Suprapubic skin (tissue), 4 donors: Measurements from ENCODE around the gene USP11. TPM values are rescaled to one million over a fixed set of nuclear protein-coding genes. Genes with fewer than 3 reads are reported as not detected.

Experiments
- DNase-seq, 2 donors: peaks; one replicate each; pipeline ENCODE4 v3.0.0-alpha.2; 2019; ENCODE audit warnings: low spot score in 2 of 2
- H3K27ac ChIP-seq: fragments of 200-600 bp; sonication (generic); one replicate; pipeline ENCODE4 v1.5.1; 2019
- H3K27me3 ChIP-seq: fragments of 200-600 bp; sonication (generic); one replicate; pipeline ENCODE4 v1.5.1; 2019
- H3K36me3 ChIP-seq: fragments of 200-600 bp; sonication (generic); one replicate; pipeline ENCODE4 v1.5.1; 2019
- H3K4me1 ChIP-seq: fragments of 200-600 bp; sonication (generic); one replicate; pipeline ENCODE4 v1.5.1; 2019
- H3K4me3 ChIP-seq: fragments of 200-600 bp; sonication (generic); one replicate; pipeline ENCODE4 v1.5.1; 2019; ENCODE audit warnings: mild to moderate bottlenecking
- H3K9me3 ChIP-seq: fragments of 200-600 bp; sonication (generic); one replicate; pipeline ENCODE4 v1.5.1; 2019
- EP300 ChIP-seq: sonication (generic); formaldehyde crosslinking; IDR thresholded peaks from one replicate; pipeline ENCODE4 v1.6.1; 2017; ENCODE audit warnings: antibody characterized with exemption
- POLR2A ChIP-seq, 2 donors: fragments of 450-650 bp; IDR thresholded peaks; one replicate each; pipeline ENCODE4 v1.6.1; 2017; ENCODE audit warnings: antibody characterized with exemption in 2 of 2, mild to moderate bottlenecking in 2 of 2, moderate library complexity in 2 of 2
- POLR2AphosphoS5 ChIP-seq, 3 donors: sonication (generic); formaldehyde crosslinking; IDR thresholded peaks; one replicate each; pipeline ENCODE4 v1.6.1; 2017; ENCODE audit warnings: antibody characterized with exemption in 3 of 3
- WGBS: methylation state at CpG from one replicate; pipeline ENCODE4 v1.1.5; 2018; 5-methylcytosine and 5-hydroxymethylcytosine counted together
- total RNA-seq, 4 donors: library from RNA; depleted of rRNA; stranded (reverse); fragments of >200 nt; gene quantifications; one replicate each; pipeline ENCODE4 v1.1.0, GENCODE V29; 2016
- TF ChIP-seq, protein P1 (sequence below), 2 donors: fragments of 200-600 bp in 1 of 2; fragments of 450-650 bp in 1 of 2; sonication (generic) in 1 of 2; IDR thresholded peaks; one replicate each; pipeline ENCODE4 v1.5.1; 2016 to 2019; ENCODE audit warnings: antibody characterized with exemption in 2 of 2, mild to moderate bottlenecking in 1 of 2, moderate library complexity in 1 of 2

The USP11 gene
- total RNA-seq, 4 donors from 2014 or later: 15.4 to 28.3 (median 20.9) TPM

DNA sequence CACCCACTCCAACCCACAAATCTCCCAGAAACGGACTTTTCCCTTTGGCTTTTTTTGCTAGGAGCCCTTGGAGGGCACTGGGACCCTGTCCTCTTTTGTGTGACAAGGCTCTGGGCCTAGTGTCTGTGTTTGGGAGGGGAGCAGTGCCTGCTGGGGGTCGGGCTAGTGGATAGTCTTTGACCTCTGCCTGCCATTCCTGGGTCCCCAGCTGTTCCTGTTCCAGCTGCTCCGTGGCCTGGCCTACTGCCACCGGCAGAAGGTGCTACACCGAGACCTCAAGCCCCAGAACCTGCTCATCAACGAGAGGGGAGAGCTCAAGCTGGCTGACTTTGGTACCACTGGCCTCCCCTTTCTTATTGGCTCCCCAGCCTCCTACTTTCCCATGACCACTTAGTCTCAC, 6.7 kb upstream of the USP11 start:
- TF ChIP-seq, protein P1, sequence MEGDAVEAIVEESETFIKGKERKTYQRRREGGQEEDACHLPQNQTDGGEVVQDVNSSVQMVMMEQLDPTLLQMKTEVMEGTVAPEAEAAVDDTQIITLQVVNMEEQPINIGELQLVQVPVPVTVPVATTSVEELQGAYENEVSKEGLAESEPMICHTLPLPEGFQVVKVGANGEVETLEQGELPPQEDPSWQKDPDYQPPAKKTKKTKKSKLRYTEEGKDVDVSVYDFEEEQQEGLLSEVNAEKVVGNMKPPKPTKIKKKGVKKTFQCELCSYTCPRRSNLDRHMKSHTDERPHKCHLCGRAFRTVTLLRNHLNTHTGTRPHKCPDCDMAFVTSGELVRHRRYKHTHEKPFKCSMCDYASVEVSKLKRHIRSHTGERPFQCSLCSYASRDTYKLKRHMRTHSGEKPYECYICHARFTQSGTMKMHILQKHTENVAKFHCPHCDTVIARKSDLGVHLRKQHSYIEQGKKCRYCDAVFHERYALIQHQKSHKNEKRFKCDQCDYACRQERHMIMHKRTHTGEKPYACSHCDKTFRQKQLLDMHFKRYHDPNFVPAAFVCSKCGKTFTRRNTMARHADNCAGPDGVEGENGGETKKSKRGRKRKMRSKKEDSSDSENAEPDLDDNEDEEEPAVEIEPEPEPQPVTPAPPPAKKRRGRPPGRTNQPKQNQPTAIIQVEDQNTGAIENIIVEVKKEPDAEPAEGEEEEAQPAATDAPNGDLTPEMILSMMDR (IDR thresholded peaks at IDR 0.05): no peak
- TF ChIP-seq POLR2A (IDR thresholded peaks at IDR 0.05) (no peak), EP300 (no peak), POLR2AphosphoS5 (IDR thresholded peaks at IDR 0.05) (no peak)
- Histone ChIP-seq H3K4me3 (no peak overlapping the region), H3K27me3 (no peaks in the 10 kb centered on the region), H3K27ac (no peak overlapping the region), H3K4me1 (peaks cover under 1% of the 10 kb centered on the region), H3K36me3 (peaks cover 61% of the 10 kb centered on the region), H3K9me3 (no peaks in the 10 kb centered on the region)
- DNase-seq: peak in 1 of 2 donors; percentile 44
- 85% methylated on average over 4 of the region's 6 CpGs for WGBS

DNA sequence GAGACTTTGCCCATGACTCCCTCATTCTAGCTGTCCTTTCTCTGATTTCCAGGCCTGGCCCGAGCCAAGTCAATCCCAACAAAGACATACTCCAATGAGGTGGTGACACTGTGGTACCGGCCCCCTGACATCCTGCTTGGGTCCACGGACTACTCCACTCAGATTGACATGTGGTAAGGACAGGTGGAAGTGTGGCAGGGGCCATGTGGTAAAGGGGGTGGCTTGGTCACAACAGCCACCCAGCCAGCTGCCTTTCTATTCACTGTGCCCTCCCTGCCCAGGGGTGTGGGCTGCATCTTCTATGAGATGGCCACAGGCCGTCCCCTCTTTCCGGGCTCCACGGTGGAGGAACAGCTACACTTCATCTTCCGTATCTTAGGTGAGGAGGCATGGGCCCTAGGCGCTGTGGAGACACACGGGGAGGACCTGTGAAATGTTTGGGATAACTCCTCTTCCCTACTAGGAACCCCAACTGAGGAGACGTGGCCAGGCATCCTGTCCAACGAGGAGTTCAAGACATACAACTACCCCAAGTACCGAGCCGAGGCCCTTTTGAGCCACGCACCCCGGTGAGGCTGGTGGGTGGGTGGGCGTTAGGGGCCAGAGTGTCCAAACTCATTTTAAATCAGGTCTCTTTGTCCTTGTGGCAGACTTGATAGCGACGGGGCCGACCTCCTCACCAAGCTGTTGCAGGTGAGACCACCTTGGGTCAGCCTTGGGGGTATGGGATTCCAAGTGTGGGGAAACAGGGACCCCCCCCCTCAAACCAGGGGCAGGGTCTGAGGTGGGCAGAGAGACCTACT, 6.1 kb upstream of the USP11 start:
- Histone ChIP-seq H3K27ac (no peak overlapping the region), H3K4me3 (no peak overlapping the region), H3K9me3 (no peaks in the 10 kb centered on the region), H3K36me3 (peaks cover 61% of the 10 kb centered on the region), H3K4me1 (no peaks in the 10 kb centered on the region), H3K27me3 (no peaks in the 10 kb centered on the region)
- DNase-seq: peak in 1 of 2 donors; percentile 60
- WGBS: 93% methylated on average over 15 of the region's 19 CpGs
- TF ChIP-seq POLR2AphosphoS5 (IDR thresholded peaks at IDR 0.05): no peak
- TF ChIP-seq, protein P1 (IDR thresholded peaks at IDR 0.05): no peak

DNA sequence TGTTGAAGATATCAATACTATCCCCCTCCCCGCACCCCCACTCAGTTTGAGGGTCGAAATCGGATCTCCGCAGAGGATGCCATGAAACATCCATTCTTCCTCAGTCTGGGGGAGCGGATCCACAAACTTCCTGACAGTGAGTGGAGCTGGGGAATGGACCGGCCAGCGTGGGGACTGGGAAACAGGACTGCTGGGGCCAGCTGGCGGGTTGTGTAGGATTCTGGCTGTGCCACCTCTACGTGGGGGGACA, 5.5 kb upstream of the USP11 start:
- Histone ChIP-seq H3K27me3 (no peaks in the 10 kb centered on the region), H3K36me3 (peaks cover 61% of the 10 kb centered on the region), H3K9me3 (no peaks in the 10 kb centered on the region), H3K4me1 (peaks cover under 1% of the 10 kb centered on the region), H3K27ac (no peak overlapping the region), H3K4me3 (no peak overlapping the region)
- 89% methylated on average over 9 of the region's 9 CpGs for WGBS
- no peak for TF ChIP-seq EP300
- TF ChIP-seq, protein P1 (IDR thresholded peaks at IDR 0.05): no peak
- no peak for TF ChIP-seq POLR2A (IDR thresholded peaks at IDR 0.05)
- no peak for TF ChIP-seq POLR2AphosphoS5 (IDR thresholded peaks at IDR 0.05)
- DNase-seq: no peak

DNA sequence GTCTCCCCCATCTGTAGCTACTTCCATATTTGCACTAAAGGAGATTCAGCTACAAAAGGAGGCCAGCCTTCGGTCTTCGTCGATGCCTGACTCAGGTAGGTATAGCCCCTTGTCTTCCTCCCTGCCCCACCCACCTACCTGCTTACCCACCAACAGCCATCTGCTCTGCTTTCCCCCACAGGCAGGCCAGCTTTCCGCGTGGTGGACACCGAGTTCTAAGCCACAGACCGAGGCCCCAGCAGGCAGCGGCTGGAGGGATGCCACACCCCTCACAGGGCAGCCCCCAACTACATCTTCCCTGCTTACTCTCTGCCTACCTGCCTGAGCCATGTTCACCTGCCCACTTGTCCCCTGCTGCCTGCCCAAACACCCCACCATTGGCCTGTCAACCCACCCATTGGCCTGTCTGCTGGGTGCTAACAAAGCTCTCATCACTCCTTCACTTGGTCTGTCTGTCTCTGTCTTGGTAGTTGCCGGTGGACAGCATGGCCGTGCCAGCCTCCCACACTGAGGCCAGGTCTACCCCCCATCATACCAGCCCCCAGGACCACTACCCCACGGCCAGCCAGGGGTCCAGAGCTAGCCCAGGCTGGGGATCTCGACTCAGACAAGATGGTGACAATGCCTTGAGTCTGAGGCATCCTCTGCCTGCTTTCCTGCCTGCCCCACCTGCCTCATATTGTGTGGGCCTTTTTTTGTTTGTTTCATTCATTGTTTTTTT, 4.1 kb upstream of the USP11 start:
- TF ChIP-seq POLR2A (IDR thresholded peaks at IDR 0.05): no peak
- TF ChIP-seq, protein P1 (IDR thresholded peaks at IDR 0.05): no peak
- TF ChIP-seq POLR2AphosphoS5 (IDR thresholded peaks at IDR 0.05): no peak
- no peak for TF ChIP-seq EP300
- Histone ChIP-seq H3K4me1 (peaks cover 6% of the 10 kb centered on the region), H3K36me3 (peaks cover 55% of the 10 kb centered on the region), H3K27me3 (no peaks in the 10 kb centered on the region), H3K27ac (no peak overlapping the region), H3K9me3 (no peaks in the 10 kb centered on the region), H3K4me3 (no peak overlapping the region)
- 94% methylated on average over 12 of the region's 12 CpGs for WGBS
- peak in 1 of 2 donors; percentile 53 for DNase-seq

DNA sequence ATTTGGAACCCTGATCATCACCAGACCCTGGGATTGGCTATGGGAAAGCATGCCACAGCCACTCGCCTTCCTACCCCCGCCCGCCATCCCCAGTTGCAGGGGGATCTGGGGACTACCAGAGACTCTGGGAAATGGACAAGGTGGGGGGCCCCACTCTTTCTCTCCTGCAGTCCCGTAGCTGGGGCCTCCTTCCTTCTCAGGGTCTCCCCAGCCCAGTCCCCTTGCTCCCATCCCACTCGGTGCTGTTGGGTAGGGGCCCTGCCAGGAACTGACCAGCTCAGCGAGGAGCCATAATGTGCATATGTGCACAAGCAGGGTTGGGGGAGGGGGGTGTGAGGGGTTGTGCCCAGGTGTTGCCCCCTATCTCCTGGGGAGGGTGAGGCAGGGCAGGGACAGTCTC, 3.4 kb upstream of the USP11 start:
- peak in 1 of 2 donors; percentile 59 for DNase-seq
- H3K9me3 ChIP-seq: no peaks in the 10 kb centered on the region
- peaks cover 8% of the 10 kb centered on the region for H3K4me1 ChIP-seq
- no peaks in the 10 kb centered on the region for H3K27me3 ChIP-seq
- peaks cover 48% of the 10 kb centered on the region for H3K36me3 ChIP-seq
- no peak overlapping the region for H3K27ac ChIP-seq
- WGBS: 94% methylated on average over 6 of the region's 6 CpGs
- TF ChIP-seq POLR2AphosphoS5 (IDR thresholded peaks at IDR 0.05) (no peak), EP300 (no peak), POLR2A (IDR thresholded peaks at IDR 0.05) (no peak)
- TF ChIP-seq, protein P1 (IDR thresholded peaks at IDR 0.05): no peak
- H3K4me3 ChIP-seq: no peak overlapping the region
